Thoracic aorta (tissue), 2 donors: Measurements from ENCODE around the gene CYRIA. TPM values are rescaled to one million over a fixed set of nuclear protein-coding genes. Genes with fewer than 3 reads are reported as not detected.
A peak's percentile ranks its signal among the peaks of the same experiment; 100 is the strongest.

Source experiments
- ATAC-seq: fragments of 150-250 bp; one replicate; pipeline ENCODE4 v1.8.0; 2017; ENCODE audit warnings: low read depth; ENCODE audit not compliant: insufficient number of reproducible peaks, low FRiP score
- DNase-seq: peaks from one replicate; pipeline ENCODE4 v3.0.0-alpha.2; 2020; ENCODE audit warnings: low spot score
- H3K27ac ChIP-seq, 2 donors: fragments of 200-600 bp; sonication (generic); 1 replicate in 1 of 2; 2 replicates in 1 of 2; pipeline ENCODE4 v1.5.1; 2016; ENCODE audit warnings: mild to moderate bottlenecking in 2 of 2, moderate library complexity in 2 of 2
- H3K27me3 ChIP-seq: fragments of 200-600 bp; sonication (generic); replicated peaks from 2 replicates; pipeline ENCODE4 v1.6.0; 2016; ENCODE audit warnings: mild to moderate bottlenecking; ENCODE audit not compliant: insufficient read depth
- H3K36me3 ChIP-seq: fragments of 200-600 bp; sonication (generic); one replicate; pipeline ENCODE4 v1.5.1; 2016
- H3K4me1 ChIP-seq, 2 donors: fragments of 200-600 bp; sonication (generic); 1 replicate in 1 of 2; 2 replicates in 1 of 2; pipeline versions ENCODE4 v1.5.1 to v1.6.0; 2016; ENCODE audit warnings: low read depth in 2 of 2, mild to moderate bottlenecking in 1 of 2; ENCODE audit not compliant: control insufficient read depth in 1 of 2
- H3K4me3 ChIP-seq: fragments of 200-600 bp; sonication (generic); 2 replicates; pipeline ENCODE4 v1.5.1; 2016; ENCODE audit warnings: mild to moderate bottlenecking
- H3K9me3 ChIP-seq: fragments of 200-600 bp; sonication (generic); 2 replicates; pipeline ENCODE4 v1.5.1; 2016
- CTCF ChIP-seq: fragments of 200-600 bp; sonication (generic); IDR thresholded peaks from one replicate; pipeline ENCODE4 v1.5.1; 2019; ENCODE audit warnings: antibody characterized with exemption
- total RNA-seq, 2 donors: library from RNA; depleted of rRNA; stranded (reverse); fragments of >200 nt; gene quantifications; one replicate each; pipeline versions ENCODE4 v1.1.0 to v1.2.3, GENCODE V29; 2016

Gene CYRIA
- total RNA-seq, 2 donors from 2014 or later: 5.6 to 12.5 TPM

GRCh38 chr2:16664052-16664731, 1.4 kb downstream of the CYRIA start:
- no peak for TF ChIP-seq CTCF

GRCh38 chr2:16663121-16663905, 2.3 kb downstream of the CYRIA start:
- no peak for ATAC-seq

More at GRCh38 chr2:16664052-16664731, 1.4 kb downstream of the CYRIA start:
- ATAC-seq (peak; percentile 52), DNase-seq (no peak)
- H3K27me3 ChIP-seq: no peaks in the 10 kb centered on the region
- peak overlapping the region; percentile 39 to 76 for H3K27ac ChIP-seq
- no peaks in the 10 kb centered on the region for H3K36me3 ChIP-seq
- H3K9me3 ChIP-seq: no peaks in the 10 kb centered on the region
- peak overlapping the region; percentile 85 for H3K4me3 ChIP-seq
- H3K4me1 ChIP-seq: peaks cover 12 to 26% of the 10 kb centered on the region in 2 donors

GRCh38 chr2:16661936-16662839, 3.4 kb downstream of the CYRIA start:
- no peaks in the 10 kb centered on the region for H3K27me3 ChIP-seq
- DNase-seq (no peak), ATAC-seq (no peak)
- H3K4me1 ChIP-seq: peaks cover 29 to 43% of the 10 kb centered on the region in 2 donors
- no peak for TF ChIP-seq CTCF
- H3K4me3 ChIP-seq: no peak overlapping the region
- H3K27ac ChIP-seq: no peak overlapping the region
- no peaks in the 10 kb centered on the region for H3K9me3 ChIP-seq
- no peaks in the 10 kb centered on the region for H3K36me3 ChIP-seq

More at GRCh38 chr2:16663121-16663905, 2.3 kb downstream of the CYRIA start:
- Histone ChIP-seq H3K36me3 (no peaks in the 10 kb centered on the region), H3K4me1 (peaks cover 19 to 32% of the 10 kb centered on the region in 2 donors), H3K4me3 (peak overlapping the region; percentile 85), H3K9me3 (no peaks in the 10 kb centered on the region), H3K27me3 (no peaks in the 10 kb centered on the region), H3K27ac (peak overlapping the region in 1 of 2 donors; percentile 76)
- DNase-seq: no peak
- TF ChIP-seq CTCF: no peak

- peaks cover 36 to 47% of the 10 kb centered on the region in 2 donors for H3K4me1 ChIP-seq
- no peaks in the 10 kb centered on the region for H3K9me3 ChIP-seq
- DNase-seq (no peak), ATAC-seq (no peak)
- H3K4me3 ChIP-seq: no peak overlapping the region
- H3K27ac ChIP-seq: no peak overlapping the region
- no peak for TF ChIP-seq CTCF
- no peaks in the 10 kb centered on the region for H3K36me3 ChIP-seq
- no peaks in the 10 kb centered on the region for H3K27me3 ChIP-seq
Measured at GRCh38 chr2:16661526-16661925, 4.1 kb downstream of the CYRIA start.
